GM21786 (cell line): ENCODE data around the gene GFRA1.

Experiments used
- ATAC-seq: cut with Tn5 transposase; IDR thresholded peaks from one replicate; pipeline ENCODE4 v1.9.1; 2021; ENCODE audit not compliant: unreplicated experiment

GFRA1 gene

DNA sequence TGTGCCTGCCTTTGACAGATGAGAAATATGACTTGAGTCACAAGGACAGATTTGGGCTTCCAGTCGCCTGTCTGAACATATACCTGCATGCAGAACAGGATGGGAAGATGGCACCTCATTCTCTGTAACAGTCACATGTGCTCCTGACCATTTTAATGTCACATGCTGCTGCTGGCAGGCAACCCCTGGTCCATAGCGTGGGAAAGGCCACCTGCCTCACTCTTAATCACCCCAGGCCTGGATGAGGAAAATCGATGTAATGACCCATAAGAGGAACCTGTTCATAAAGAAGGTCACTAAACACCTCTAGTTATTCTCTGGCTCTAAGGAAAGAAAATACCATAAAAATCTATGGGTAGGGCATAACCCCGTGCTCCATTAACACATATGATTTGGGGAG, 110.2 kb downstream of the GFRA1 start:
- no peak for ATAC-seq

DNA sequence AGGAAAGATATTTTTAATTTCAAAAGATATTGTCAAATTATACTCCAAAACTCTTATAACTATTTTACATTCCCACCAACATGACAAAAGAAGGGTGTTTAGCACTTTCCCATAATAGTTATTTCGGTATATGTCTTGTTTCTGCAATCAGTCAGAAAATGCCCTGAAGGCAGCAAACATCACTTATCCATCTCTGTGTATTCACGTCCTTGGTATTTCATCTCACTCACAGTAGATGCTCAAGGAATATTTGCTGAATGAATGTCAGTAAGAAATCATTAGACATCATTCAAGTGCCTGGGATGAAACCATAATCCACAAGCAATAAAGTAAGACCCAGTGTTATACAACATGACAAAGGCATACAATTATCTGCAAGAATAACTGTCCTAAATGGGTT, 112.7 kb downstream of the GFRA1 start:
- no peak for ATAC-seq

DNA sequence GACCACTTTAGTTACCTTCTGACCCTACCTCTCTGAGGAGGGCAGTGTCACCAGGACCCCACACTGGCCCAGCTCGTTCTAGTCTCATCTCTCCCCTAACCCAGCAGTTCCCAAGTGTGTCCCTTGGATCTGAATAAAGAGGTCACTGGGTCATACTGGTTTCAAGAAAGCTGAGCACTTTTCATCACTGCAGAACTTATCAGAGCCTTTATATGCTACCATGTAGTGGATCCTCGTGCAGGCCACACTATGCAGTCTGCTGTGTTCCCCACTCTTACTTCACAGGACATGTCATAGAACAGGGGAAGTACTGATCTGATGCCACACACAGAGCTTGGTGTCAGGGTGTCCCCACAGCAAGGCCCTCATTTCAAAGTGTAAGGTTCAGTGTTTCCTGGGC, 113.8 kb downstream of the GFRA1 start:
- ATAC-seq = no peak

DNA sequence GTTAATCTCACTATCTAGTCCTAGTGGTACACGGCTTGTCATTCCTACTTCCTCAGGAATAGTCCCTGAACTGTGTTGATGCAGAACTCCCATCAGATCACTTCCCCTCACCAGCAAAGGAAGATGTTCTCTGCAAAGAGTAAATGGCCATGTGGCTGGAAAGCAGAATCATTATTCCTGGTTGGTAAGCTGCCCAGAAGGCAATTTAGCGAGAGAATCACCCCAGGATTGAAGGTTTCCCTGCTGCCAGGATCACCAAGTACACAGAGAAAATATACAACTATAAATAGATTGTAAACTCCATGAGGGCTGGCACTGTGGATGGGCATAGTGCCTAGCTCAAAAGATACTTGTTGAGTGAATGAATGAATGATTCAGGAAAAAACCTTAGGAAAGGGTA, 115.0 kb downstream of the GFRA1 start:
- ATAC-seq = no peak

DNA sequence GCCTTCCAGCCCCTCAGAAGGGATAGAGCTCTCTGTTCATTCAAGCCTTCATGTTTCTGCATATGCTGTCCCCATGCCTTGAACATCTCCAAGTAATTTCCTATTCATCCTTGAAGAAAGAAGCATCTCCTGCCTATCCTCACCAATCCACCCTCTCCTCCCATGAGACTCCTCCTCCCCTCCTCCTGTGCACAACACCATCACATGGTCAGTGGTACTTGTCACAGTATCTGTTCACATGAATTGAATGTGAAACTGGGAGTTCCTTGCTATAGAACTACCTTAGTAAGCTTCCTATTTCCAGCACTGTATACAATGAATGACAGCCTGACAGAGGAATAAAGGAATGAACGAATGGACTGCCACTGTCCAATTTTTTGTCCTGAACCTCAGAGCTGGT, 115.5 kb downstream of the GFRA1 start:
- no peak for ATAC-seq

DNA sequence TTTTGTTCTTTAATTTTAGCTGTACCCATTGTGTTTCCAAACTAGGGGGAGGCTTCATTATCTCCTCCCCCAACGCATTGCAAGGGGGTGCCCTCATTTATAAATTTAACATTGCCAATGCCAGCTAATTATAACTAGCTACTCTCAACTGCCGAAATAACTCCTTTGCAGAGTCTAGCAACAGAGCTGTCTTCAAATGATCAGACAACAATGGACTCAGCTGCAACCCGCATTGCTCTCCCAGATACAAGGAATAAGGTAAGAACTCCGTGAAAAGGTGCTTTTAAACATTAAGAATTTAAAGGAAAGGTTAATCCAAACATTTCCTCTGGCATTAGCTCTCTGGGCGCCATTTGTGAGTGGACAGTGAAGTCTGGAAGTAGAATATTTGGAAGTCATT, 116.2 kb downstream of the GFRA1 start:
- no peak for ATAC-seq

DNA sequence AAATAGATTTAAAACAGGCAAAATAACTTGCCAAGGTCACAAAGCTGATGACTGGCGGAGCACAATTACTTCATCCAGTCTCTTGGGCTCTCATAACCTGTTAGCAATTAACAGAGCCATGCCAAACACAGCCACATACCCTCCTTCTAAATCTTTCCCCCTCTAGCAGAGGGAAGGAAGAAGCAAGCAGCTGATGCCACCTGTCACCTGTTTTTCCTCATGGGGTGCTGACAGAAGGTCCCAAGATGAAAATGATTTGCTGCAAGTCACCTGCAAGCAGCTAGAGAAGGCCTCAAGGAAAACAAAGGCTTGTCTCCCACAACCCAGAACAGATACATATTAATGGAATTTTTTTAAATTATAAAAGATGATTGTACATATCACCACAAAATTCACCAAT, 117.8 kb downstream of the GFRA1 start:
- no peak for ATAC-seq

DNA sequence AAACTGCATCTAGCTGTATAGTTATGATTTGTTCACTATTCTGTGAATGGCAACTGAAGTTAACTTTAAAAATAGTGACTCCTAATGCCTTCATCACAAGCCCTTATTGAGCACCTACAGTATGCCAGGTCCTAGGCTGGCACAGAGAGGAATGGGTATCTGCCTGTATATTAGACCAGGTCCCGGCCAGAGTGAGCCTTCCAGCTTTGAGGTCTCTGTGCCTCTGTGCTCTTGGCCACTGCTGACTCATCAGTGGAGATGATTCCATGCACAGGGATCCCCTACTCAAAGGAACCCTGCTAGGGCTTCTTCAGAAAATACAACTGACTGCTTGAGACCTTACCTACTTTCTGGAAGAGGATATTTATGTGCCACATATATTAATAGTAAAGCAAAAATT, 118.4 kb downstream of the GFRA1 start:
- no peak for ATAC-seq

DNA sequence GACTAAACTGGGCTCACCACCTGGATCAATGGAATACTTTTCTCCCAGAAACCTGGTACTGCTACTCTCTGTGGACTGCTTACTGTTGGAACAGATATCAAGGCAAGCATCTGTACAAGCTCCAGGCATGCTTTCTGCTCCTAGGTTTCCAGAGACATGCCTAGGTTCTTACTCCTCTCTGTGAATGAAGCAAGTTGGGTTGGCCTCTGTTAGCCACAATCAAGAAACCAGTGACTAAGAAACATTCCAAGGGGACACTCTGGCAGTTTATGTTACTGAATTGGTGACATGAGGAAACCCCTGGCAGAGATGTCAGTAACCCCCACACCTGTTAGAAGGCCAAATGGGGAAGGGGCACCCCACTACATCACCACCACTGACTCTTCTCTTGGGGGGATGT, 121.9 kb downstream of the GFRA1 start:
- ATAC-seq = no peak

DNA sequence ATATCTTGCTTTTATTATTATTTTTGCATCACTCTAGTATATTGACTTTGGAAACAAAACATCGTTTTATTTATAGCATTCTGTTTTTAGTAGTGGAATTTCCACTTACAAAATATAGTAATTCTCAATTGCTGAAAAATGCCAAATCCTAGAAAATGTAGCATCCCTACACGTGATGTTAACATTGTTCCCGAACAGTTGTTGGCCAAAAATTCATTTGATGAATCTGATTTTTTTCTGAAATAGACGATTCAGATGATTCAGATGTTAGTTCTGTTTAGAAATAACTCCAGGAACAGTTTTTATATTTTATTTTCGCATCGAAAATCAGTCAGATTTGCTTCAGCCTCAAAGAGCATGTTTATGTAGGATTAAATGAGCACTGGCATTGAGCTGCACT, 122.4 kb downstream of the GFRA1 start:
- ATAC-seq = no peak

DNA sequence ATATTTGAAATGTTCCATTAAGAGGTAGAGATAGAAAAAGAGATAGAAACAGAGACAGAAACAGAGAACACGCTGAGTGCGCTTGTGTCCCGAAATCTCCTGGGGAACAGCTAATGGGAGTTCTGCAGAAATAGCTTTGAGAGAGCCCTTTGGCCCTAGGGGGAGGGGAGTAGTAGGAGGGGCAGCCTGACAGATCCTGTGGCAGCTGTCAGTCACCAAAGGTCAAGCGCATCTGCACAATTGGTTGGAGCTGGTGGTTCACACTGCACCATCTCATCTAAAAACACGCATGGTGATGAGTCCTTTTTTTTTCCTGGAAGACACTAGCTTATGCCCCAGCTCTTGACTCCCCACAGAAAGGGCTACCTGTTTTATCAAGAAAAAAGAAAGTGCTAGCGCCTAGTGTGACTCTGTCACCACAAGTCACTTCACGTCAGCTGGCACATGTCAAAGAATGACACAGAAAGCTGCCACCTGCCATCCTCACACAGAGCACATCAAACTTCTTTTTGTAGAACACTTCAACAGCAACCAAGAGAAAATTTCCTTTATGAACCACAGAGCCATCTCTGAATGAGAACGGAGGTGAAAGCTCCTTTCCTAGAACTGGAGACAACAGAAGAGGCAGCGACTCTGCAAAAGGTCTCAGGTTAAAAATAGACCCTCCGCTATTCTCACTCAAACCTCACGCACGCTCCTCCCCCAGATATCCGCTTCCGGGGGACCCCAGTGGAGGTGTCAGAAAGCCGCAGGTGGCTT, 125.7 kb downstream of the GFRA1 start:
- no peak for ATAC-seq

DNA sequence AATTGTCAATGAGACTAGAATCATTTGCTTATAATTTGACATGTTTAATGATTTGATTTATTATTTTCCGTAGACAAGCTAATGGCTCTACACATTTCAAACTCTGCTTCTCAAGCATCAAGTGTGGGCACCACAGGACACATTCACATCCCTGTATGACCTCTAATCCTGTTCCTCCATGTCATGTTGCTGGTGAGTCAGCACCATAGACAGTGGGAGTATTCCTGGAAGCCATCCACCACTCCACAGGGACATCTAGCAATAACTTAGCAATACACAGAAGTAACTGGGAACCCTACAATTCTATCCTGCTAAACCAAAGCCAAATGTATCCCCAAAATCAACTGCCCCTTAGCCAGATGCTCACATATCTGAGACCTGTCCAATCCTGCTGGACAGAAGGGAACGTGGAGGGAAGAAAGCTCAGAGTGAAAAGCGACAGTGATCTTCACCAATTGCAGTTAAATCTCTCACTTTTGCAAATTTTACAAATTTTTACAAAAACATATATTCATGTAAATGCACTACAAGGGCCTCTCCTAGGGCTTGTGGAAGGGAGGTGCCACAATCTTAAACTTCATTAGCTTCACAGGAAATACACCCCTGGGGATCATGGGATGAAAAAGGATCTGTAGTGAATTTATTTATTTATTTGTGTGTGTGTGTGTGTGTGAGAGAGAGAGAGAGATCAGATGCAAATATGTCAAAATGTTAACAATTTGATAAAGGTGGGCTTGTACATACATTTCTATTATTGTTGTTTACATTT, 126.5 kb downstream of the GFRA1 start:
- no peak for ATAC-seq

DNA sequence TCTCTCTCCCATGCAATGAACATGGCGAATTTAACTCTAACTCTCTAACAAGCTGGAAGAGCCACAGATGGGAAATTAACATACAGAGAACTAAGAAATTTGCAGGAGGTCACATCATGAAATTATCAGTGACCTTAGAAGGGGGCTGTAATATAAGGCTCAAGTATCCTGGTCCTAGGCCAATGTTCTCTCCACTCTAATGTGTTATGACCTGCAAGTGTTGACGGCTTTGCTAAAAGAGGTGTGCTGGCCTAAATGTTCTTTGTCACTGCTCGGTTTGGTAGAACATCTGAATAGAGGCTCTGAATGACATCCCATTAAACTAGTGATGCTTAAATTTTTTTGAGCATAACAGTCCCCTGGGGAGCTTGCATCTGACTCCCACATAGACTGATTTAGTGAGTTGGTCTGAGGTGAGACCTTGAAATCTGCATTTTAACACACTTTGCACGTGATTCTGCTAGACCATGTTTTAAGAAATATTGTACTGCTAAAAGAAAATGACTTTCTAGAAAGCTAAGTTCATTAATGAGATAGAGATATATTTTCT, 129.3 kb downstream of the GFRA1 start:
- no peak for ATAC-seq

DNA sequence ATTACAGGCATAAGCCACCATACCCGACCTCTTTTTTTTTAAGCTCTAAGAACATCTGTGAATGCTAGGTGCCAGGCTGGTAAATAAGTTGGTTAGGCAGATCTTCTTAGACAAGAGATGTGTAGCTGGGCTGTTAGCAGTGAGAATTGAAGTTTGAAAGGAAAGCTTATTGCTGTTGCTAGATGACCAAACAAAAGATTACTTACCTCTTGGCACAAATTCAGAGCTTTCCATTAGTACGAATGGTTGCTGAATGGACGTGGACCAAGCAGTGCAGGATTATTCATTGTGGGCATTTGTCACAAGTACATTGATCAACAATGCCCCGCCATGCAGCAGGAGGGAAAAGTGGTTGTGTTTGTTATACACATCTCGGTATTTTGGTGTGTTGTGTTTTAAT, 131.2 kb downstream of the GFRA1 start:
- ATAC-seq = no peak

DNA sequence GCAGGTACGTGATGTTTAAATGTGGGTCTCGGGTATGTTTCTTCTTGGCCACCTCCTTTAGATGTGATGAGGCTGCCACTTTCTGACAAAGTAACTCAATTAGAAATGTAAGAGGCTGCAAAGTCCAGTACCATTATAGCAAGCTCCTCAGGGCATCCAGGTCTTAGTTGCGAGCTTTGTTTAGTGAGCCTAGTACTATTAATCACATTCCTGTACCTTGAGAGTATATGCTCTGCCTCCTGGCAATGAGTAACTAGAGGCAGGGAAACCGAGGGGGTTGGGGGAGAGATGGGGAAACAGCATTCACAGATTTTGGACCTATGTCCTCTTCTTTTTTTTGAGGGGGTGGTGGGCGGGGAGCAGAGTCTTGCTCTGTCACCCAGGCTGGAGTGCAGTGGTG, 131.8 kb downstream of the GFRA1 start:
- ATAC-seq = no peak

DNA sequence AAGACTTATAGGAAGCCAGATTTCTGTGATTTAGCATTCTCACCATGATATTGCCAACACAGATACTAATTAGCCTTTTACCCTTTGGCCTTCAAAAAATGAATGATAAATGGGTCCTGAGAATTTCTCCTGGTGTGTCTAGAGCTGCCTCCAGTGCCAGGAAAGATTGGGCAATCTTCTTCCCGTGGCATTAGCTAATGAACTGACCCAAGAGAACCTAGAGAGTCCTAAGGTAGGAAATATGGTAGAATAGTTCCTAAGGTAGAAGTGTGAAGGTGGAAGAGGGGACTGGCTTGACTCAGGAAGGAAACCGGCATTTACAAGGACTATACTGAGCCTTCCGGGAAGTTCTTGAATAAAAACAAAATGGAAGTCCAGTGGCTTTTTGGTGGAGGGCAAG, 133.1 kb downstream of the GFRA1 start:
- ATAC-seq = no peak

DNA sequence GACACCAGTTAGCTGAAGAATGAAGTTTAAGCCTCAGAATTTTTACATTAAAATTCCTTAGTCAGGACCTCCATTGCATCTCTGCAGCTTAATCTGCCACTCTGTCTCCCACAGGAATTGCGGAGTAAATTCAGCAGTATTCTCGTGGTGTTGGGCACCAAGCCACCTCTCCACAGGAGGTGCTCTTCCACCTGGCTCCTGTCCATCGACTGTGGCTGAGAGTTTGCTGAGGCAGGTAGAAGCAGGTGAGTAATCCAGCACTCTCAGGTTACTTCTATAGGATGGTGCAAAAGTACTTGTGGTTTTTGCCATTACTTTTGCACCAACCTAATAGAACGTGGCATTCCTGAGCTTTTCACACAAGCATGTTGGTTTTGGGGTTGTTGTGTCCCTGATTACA, 134.1 kb downstream of the GFRA1 start:
- no peak for ATAC-seq

DNA sequence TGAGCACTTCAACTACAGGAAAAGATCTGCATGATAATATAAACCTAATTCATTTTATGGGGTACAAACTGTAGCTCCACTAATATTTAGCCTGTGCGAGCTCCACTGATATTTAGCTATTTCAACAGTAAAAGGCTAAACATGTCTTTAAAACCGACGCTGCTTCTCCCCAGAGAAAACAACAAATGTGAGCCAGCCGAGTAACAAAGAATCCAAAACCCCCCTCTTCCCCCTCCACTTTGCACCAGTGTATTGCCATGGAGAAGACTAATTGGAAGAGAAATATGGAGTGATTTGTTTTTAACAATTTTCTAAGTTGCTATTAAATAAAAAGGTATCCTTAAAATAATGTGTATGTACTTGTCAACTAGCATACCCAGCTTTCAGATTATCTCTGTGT, 136.7 kb downstream of the GFRA1 start:
- no peak for ATAC-seq

DNA sequence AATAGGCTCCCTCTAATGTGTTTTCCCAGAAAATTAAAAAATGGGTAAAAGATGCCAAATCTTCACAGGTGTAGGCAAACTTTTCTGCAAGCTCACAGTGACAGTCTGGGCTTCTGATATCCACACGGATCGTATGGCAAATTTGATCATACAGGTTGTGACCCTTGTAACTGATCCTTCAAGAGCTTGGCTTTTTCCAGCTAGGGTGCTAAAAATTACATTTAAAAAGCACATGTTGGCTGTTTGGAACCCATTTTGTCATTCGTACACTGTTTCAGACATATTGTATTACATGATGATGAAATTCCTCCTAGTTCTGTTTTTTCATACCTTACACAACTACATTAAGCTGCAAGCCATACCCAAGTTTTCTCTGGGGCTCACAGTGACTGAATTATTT, 138.7 kb downstream of the GFRA1 start:
- no peak for ATAC-seq

DNA sequence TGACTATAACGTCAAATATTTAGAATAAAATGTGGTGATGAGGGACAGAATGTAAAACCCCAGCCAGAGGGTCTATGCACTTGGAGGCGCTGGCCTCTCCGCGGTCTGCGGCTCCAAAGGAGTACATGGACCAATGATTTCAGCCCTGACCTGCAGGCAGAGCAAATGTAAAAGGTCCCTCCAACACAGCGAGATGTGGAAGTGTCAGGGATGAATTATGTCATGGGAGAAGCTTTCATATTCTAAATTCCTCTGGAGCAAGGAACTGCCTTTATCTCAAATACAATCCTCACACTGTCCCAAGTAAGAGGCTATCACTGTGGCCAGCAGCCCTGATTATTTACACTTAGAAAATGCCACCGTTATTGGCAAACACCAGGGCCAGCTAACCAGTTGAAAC, 139.4 kb downstream of the GFRA1 start:
- ATAC-seq = no peak

DNA sequence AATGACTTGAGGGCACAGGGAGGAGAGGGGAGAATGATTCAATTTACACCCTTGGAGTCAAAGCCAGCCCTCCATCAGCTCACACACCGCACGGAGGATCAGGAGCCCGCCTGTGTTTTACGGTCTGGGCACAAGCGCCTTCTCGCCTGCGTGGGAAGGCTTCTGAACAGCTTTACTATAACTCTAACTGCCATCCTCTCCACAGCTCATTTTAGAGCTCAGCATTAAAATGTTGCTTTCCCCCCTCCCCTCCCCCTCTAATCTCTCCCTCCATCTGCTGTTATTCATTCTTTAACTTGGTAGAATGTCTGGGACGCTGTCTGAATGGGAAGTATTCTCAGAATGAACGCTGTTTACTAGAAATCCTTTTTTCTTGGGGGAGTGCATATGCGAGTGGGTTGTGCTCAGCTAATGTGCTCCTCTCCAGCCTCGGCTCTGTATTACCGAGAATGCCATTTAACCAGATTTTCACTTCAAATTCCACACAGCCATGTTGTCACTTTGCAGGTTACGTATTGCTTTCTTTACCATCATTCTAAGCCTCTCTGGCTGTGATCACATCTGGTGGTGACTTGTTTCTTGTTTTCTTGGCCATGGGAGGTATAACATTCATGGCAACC, 140.1 kb downstream of the GFRA1 start:
- no peak for ATAC-seq

DNA sequence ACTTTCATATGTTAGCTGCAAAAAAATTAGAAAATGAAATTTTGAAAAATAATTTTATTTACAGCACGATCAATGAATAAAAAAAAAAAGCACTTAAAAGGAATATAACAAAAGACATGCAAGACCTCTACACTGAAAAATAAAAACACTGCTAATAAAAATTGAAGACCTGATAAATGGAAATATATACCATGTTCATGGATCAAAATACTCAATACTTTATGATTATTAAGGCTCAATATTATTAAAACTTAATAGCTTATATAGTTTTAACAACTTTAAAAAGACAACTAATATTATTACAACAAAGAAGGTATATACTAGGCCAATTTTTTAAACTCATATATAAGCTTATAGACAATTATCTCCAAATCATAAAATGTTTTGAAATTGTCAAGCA, 143.0 kb downstream of the GFRA1 start:
- ATAC-seq = no peak
